Renal pelvis (tissue), 4 donors: ENCODE measurements around the gene THBS1. TPM values are rescaled to one million over a fixed set of nuclear protein-coding genes. Genes with fewer than 3 reads are reported as not detected.

Source experiments
- DNase-seq: peaks from one replicate; pipeline ENCODE4 v3.0.0-alpha.2; 2013
- polyA plus RNA-seq, 3 donors: library from polyadenylated mRNA; unstranded; fragments of 120-200 nt; gene quantifications; one replicate each; pipeline ENCODE4 v1.2.1, GENCODE V29; 2013; ENCODE audit not compliant: insufficient read length in 3 of 3

Gene THBS1
- polyA plus RNA-seq, 3 donors = 139 to 192 (median 177) TPM

DNA sequence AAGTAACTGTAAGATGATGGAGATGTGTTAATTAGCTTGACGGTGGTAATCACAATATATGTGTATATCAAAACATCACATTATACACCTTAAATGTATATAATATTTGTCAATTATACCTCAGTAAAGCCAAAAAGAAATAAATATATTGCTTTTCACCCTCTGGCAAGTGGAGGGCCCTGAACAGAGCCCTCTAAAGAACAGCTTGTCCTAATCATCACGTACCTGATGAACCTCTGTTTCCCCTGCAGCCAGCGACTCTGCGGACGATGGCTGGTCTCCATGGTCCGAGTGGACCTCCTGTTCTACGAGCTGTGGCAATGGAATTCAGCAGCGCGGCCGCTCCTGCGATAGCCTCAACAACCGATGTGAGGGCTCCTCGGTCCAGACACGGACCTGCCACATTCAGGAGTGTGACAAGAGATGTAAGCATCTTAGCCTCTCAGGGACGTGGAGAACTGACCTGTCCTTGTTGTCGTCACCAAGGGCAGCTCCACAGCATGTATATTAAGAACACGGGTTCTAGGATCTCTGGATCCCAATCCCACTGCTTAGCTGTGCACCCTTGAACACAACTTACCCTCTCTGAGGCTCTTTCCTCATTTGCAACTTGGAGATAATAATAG, 6.3 kb downstream of the THBS1 start:
- DNase-seq = no peak

DNA sequence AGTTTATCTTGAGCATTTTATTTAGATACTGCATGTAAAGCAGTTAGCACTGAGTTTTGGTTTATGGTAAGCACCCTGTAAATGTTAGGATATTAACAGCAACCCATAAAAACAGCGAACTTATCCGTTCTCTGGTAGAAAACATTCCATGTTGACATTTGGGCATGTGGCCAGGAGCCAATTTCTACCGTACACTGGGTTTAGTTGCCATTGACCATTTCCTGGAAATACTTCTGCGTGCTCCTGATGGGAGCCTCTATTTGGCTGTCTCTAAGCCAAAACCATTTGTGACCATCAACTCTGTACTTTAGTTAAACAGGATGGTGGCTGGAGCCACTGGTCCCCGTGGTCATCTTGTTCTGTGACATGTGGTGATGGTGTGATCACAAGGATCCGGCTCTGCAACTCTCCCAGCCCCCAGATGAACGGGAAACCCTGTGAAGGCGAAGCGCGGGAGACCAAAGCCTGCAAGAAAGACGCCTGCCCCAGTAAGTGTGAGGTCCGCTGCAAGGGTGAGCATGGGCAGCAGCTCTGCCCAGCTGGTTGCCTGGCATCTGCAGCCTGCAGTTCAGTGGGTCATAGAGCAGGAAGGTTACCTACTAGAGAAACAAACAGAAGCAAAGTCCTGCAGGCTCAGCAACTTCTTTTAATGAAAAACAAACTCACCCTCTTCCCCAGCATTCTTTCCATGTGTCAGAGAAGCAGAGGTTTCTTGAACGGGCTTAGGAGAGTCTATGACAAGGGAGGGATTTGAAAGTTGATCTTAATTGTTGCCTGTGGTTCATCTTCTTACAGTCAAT, 7.1 kb downstream of the THBS1 start:
- DNase-seq = no peak

DNA sequence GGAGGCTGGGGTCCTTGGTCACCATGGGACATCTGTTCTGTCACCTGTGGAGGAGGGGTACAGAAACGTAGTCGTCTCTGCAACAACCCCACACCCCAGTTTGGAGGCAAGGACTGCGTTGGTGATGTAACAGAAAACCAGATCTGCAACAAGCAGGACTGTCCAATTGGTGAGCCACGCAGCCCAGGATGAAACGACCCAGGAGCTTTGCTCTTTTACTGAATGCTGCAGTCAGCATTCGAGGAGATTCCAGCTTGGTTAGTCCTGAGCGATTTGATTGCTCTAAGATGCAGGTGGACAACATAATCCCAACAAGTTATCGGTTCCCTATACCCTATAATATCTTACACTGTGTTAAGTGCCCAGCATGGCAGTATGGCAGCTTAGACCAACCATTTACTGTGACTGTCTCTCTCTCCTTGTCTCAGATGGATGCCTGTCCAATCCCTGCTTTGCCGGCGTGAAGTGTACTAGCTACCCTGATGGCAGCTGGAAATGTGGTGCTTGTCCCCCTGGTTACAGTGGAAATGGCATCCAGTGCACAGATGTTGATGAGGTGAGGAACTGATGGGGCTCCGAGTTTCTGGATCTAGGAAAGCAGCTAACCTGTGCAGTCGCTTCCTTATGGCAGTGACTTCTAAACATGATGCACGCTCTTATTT, 7.8 kb downstream of the THBS1 start:
- DNase-seq = no peak

DNA sequence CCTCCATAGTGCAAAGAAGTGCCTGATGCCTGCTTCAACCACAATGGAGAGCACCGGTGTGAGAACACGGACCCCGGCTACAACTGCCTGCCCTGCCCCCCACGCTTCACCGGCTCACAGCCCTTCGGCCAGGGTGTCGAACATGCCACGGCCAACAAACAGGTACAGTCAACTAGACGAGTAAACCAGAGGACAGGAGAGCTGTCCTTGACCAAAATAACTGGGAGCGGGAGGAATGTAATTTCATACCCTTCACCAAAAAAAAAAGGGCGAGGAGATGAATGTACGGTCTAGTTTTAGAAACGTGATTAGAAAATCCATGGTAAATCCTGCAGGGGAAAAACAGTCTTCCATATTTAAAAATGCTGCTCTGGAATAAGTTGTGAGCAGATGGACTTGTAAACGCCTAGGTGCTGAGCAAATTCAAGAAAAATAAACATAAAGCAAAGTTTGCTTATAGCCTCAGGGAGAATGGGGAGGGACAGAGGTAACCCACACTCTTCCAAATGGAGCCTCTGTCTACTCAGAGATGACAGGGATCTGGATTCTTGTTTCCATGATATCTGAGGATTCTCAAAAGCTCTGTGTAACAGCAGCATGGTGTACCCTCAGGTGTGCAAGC, 8.4 kb downstream of the THBS1 start:
- no peak for DNase-seq

DNA sequence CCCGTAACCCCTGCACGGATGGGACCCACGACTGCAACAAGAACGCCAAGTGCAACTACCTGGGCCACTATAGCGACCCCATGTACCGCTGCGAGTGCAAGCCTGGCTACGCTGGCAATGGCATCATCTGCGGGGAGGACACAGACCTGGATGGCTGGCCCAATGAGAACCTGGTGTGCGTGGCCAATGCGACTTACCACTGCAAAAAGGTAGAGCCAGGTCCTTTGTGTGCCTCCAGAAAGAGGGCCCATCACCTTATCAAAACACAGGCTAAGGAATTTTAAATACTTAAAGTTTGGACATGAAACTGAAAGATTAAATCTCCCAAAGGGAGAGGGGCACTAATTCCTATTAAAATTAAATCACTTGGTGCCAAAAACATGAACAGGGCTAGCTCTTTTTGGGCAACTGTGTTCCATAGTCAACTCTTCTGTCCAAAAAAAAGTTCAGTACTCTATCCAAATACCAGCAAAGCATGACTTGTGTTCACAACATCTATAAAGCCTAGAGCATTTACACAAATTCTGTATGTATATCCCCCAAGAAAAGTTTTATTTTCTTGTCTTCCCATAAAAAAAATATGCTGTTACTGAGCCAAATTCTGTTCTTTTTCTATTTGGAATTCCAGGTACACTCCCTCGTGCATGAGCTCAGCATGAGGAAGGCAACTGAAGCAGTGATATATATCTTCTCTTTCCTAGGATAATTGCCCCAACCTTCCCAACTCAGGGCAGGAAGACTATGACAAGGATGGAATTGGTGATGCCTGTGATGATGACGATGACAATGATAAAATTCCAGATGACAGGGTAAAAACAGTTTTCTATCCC, 9.2 kb downstream of the THBS1 start:
- no peak for DNase-seq

DNA sequence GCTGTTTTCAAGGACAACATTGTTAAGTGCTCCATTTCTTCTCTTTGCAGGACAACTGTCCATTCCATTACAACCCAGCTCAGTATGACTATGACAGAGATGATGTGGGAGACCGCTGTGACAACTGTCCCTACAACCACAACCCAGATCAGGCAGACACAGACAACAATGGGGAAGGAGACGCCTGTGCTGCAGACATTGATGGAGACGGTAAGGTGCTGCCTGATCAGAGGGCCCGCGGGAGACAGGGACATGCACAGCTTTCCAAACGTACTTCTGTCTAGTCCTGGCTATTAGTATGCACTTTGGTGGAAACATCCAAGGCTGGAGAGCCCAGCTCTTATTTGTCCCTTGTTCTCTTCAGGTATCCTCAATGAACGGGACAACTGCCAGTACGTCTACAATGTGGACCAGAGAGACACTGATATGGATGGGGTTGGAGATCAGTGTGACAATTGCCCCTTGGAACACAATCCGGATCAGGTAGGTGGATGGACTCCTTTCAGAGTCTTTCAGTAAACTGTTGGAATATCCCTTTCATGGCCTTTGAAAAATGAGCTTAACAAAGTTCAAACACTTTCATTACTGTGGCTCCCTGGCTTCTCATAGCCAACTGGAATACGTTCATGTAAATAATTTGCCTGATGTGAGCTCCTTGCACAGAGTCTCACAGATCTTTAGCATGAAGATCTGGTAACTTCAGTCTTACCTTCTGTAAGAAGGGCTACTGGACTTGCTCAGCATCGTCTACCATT, 10.4 kb downstream of the THBS1 start:
- DNase-seq = no peak

DNA sequence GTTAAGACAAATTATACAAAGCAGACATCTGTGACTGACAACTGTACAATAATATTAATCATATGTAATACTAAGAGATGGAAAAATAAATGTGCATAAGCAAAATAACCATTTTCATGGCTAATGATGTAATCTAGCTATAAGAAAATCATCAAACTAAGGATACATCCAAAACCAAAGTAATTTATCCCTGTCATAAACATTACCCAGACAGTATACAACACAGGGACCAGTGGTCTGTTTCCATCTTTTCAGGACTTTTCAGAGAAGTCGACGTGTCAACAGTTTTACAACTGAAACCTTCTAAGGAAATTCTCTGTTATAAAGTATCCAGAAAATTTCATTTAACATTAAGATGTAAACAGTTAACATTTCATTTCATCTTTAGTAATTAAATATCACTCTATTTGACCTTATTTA, 11.0 kb downstream of the THBS1 start:
- no peak for DNase-seq

DNA sequence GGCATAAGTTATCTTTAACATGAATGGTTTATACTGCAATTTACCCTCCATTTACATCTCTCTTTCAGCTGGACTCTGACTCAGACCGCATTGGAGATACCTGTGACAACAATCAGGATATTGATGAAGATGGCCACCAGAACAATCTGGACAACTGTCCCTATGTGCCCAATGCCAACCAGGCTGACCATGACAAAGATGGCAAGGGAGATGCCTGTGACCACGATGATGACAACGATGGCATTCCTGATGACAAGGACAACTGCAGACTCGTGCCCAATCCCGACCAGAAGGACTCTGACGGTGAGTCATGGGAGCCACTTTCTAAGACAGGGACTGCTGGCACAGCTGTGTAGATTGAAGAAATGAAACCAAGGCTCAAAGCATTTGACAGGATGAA, 11.6 kb downstream of the THBS1 start:
- DNase-seq = no peak

DNA sequence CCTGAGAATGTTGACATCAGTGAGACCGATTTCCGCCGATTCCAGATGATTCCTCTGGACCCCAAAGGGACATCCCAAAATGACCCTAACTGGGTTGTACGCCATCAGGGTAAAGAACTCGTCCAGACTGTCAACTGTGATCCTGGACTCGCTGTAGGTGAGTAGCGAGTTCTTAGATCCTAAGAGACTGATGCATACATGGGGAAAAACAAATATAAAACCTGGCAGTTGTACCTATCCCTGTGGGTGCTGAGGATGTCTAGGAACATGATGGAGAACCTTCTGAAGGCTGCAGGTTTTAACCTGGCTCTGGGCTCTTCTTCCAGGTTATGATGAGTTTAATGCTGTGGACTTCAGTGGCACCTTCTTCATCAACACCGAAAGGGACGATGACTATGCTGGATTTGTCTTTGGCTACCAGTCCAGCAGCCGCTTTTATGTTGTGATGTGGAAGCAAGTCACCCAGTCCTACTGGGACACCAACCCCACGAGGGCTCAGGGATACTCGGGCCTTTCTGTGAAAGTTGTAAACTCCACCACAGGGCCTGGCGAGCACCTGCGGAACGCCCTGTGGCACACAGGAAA, 12.3 kb downstream of the THBS1 start:
- no peak for DNase-seq

DNA sequence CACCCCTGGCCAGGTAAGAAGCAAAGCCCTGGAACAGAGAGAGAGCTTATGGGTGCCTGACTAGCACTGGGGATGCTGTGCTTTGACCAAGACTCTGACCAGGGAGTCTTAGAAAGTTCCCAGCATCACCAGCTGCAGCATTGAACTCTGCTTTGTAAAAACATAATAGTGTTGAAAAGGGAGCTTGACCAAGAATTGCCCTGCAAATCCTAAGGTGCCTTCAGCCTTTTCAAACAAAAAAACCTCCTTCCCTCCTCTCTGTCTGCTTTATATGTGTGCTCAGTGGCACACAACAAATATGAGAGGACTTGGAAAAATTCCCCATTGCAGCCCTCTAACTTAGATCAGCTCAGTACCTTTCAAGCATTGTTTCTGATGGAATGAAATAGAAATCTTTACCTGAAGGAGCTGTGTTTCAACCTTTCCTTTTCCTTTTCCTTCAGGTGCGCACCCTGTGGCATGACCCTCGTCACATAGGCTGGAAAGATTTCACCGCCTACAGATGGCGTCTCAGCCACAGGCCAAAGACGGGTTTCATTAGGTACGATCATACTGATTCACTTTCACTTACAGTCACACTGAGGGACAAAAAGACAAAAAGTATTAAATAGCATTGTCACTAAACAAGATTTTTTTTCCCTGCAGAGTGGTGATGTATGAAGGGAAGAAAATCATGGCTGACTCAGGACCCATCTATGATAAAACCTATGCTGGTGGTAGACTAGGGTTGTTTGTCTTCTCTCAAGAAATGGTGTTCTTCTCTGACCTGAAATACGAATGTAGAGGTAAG, 13.0 kb downstream of the THBS1 start:
- DNase-seq = no peak

DNA sequence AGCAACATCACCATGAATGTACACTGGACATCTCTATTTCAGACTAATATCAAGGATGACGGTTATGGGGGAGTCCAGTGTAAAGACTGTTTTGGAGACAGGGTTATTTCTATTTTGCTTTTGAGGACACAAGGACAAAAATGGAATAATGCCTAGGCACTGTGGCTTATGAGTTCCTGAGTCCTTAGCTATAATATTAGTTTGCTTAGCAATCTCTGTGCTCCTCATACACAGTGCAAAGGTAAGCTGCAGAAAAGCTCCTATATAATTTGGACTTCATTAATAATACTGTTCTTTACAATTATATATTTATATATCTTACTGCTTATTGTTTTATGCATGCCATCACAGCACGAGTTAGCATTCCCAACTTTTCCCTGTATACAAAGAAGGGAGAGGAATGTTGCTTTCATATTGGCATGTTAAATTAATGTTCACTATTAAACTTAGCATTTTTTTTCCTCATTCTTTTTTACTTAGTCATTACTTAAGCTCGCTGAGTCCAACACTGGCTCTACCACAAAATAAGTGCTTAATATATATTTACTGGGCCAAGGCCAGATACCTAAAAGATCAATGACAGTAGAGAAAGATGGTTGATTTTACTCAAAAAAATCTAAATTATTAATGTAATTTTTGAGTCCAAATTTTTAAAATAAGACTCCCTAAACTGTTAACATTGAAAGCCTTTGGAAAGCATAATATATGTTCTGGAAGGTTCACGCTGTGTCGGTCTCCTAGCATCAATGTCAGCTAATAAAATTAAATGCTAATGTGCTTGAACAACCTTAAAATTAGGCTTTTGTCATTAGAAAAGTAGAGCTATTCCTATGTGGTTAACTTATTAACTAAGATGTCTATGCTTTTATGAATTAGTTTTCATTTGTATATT, 13.8 kb downstream of the THBS1 start:
- no peak for DNase-seq

DNA sequence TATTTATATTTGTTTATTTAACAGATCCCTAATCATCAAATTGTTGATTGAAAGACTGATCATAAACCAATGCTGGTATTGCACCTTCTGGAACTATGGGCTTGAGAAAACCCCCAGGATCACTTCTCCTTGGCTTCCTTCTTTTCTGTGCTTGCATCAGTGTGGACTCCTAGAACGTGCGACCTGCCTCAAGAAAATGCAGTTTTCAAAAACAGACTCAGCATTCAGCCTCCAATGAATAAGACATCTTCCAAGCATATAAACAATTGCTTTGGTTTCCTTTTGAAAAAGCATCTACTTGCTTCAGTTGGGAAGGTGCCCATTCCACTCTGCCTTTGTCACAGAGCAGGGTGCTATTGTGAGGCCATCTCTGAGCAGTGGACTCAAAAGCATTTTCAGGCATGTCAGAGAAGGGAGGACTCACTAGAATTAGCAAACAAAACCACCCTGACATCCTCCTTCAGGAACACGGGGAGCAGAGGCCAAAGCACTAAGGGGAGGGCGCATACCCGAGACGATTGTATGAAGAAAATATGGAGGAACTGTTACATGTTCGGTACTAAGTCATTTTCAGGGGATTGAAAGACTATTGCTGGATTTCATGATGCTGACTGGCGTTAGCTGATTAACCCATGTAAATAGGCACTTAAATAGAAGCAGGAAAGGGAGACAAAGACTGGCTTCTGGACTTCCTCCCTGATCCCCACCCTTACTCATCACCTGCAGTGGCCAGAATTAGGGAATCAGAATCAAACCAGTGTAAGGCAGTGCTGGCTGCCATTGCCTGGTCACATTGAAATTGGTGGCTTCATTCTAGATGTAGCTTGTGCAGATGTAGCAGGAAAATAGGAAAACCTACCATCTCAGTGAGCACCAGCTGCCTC, 14.7 kb downstream of the THBS1 start:
- DNase-seq = no peak

DNA sequence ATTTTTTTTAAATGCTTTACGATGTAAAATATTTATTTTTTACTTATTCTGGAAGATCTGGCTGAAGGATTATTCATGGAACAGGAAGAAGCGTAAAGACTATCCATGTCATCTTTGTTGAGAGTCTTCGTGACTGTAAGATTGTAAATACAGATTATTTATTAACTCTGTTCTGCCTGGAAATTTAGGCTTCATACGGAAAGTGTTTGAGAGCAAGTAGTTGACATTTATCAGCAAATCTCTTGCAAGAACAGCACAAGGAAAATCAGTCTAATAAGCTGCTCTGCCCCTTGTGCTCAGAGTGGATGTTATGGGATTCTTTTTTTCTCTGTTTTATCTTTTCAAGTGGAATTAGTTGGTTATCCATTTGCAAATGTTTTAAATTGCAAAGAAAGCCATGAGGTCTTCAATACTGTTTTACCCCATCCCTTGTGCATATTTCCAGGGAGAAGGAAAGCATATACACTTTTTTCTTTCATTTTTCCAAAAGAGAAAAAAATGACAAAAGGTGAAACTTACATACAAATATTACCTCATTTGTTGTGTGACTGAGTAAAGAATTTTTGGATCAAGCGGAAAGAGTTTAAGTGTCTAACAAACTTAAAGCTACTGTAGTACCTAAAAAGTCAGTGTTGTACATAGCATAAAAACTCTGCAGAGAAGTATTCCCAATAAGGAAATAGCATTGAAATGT, 15.6 kb downstream of the THBS1 start:
- no peak for DNase-seq

DNA sequence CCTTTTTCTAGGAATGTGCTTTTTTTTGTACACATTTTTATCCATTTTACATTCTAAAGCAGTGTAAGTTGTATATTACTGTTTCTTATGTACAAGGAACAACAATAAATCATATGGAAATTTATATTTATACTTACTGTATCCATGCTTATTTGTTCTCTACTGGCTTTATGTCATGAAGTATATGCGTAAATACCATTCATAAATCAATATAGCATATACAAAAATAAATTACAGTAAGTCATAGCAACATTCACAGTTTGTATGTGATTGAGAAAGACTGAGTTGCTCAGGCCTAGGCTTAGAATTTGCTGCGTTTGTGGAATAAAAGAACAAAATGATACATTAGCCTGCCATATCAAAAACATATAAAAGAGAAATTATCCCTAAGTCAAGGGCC, 16.5 kb downstream of the THBS1 start:
- no peak for DNase-seq

DNA sequence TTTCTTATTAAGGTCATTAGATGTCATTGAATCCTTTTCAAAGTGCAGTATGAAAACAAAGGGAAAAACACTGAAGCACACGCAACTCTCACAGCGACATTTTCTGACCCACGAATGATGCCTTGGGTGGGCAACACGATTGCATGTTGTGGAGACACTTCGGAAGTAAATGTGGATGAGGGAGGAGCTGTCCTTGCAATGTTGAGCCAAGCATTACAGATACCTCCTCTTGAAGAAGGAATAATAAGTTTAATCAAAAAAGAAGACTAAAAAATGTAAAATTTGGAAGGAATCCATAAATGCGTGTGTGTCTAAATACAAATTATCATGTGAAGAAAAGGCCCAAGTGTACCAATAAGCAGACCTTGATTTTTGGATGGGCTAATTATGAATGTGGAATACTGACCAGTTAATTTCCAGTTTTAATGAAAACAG, 16.9 kb downstream of the THBS1 start:
- no peak for DNase-seq

DNA sequence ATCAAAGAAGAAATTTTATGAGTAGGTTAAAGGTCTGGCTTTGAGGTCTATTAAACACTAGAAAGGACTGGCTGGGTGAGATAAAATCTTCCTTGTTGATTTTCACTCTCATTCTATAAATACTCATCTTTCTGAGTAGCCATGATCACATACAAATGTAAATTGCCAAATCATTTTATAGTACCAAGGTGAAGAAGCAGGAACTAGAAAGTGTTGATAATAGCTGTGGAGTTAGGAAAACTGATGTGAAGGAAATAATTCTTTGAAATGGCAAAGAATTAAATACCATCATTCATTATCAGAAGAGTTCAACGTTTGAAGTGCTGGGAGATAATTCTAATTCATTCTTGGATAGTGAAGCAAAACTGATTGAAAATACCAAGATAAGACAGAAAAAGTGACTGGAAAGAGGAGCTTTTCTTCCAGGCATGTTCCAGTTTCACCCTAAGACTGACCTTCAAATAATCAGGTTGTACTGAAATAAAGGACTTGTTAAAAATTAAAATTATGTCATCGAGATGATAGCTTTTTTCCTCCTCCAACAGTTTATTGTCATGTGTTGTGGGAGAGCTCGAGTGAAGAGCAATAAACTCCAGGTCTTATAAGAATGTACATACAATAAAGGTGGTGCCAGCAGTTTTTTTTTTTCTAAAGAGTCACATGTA, 17.4 kb downstream of the THBS1 start:
- no peak for DNase-seq
